OCI-LY3 (cell line): Measurements from ENCODE around the gene PTAFR.

Source experiments
- CTCF ChIP-seq: fragments of 200-600, 300-600 bp; sonication (generic); IDR thresholded peaks from 2 replicates; pipeline ENCODE4 v1.5.1; 2014; ENCODE audit warnings: antibody characterized with exemption, low read length, low read depth
- EZH2phosphoT487 ChIP-seq: fragments of 200-600 bp; shearing (Covaris generic); IDR thresholded peaks from 2 replicates; pipeline ENCODE4 v1.6.1; 2018; ENCODE audit warnings: antibody characterized with exemption, mixed run types, low read depth

- TF ChIP-seq CTCF (no peak), EZH2phosphoT487 (no peak)
Observed at GRCh38 chr1:28180306-28181305, 4.1 kb upstream of the PTAFR start.
